NCI-H2107 treated with DMSO at 0.1 percent for 48 hours (cell line): ENCODE measurements around the gene ZNF575.
A peak's percentile ranks its signal among the peaks of the same experiment; 100 is the strongest.

Experiments
- DNase-seq: peaks from one replicate; lab custom pipeline; 2025; ENCODE audit not compliant: unreplicated experiment; lab: John Stamatoyannopoulos, UW

The ZNF575 gene

DNA sequence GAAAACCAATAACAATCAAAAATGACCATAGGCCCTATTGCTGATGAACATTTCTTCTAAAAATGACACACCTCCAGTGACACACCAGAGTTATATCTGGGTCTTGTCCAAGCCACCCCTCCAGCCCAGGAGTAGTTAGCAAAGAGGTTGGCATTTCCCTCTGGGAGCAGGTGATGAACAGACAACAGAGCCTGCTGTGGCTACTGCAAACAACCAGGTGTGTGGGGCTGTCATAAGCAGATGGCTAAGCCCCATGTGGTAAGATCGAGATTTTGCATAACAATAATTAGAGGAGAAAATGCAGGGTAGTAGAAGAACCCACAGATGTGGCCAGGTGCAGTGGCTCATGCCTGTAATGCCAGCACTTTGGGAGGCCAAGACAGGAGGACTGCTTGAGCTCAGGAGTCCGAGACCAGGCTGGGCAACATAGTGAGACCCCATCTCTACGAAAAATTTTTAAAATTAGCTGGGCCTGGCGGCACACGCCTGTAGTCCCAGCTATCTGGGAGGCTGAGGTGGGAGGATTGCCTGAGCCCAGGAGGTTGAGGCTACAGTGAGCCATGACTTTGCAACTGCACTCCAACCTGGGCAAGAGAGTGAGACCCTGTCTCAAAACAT is 37.3 kb downstream of the ZNF575 start:
- DNase-seq, result peak; percentile 86

DNA sequence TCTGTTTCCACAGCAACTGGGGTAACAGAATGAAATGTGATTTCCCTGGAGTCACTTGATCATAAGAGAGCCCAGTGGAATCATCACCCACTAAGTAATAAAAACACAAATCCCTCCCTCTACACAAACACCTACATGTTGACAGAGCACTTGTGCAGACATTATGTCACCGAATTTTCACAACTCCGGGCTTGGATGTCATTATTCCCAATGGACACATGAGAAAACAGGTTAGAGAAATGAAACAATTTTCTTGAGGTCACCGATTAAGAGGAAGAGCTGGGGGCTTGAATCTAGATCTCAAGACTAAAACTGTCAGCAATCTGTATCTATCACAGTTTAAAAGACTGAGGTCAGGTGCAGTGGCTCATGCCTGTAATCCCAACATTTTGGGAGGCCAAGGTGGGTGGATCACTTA is 39.2 kb downstream of the ZNF575 start:
- peak; percentile 41 for DNase-seq

DNA sequence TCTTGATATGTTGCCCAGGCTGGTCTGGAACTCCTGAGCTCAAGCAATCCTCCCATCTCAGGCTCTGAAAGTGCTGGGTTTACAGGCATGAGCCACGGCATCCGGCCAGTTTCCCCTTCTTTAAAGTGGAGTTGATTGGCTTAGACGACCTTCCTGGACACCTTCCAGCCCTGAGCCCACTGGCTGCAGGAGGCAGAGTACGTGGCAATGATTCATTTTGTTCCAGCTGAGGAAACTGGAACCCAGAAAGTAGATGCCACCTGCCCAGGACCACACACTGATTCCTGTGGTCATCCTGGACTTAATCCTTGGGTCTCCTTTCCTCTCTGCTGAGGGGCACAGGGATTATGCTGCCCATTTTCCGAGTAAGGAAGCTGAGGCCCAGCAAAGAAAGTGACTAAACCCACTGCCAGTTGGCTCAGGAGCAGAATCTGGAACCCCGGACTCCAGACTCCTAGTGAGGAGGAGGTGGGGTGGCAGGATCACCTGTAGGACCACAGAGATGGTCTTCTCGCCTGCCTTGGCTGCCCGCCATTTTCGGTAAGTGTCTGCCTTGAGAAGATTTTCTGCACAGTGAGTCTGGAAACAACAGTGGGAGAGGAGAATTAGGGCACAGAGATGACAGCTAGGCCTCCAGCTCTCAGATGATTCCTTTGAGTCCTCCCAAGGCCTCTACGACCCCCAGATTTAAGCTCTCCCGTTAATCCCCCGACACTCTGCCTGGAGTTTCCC is 41.6 kb downstream of the ZNF575 start:
- no peak for DNase-seq

DNA sequence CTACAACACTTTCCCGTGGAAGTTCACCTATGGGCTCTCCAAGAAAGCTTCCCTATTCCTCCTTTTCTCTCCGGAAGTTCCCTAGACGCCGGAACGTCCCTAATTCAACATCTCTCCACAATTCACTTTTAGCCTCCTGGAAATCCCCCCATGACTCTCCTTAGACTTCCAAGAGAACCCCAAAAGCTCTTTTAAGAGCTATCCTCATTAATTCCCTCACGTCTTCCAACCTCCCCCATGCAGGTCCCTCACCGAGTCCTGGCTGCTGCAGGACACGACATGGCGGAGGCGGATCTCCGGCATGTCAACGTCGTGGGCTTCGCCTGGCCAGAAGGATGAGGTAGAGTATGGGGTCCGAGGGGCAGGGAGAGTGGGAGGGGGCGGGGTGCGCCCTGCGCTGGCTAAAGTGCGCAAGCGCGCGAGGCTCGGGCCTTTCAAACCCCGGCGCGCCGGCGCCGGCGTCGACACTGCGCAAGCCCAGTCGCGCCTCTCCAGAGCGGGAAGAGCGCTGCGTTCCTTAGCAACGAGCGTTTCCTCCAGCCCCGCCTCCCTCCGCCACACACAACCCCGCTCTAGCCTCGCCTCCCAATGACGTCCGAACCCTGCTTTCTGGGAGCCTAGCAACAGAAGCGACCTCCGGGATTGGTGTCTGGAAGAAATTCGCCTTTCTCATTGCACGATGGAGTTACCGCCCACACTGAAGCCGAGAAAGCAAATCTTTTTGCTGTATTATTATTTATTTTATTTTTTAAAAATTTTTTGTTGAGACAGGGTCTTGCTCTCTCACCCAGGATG is 42.4 kb downstream of the ZNF575 start, which contains the start of the genes PINLYP and XRCC1:
TSS of gene PINLYP (plus strand) at position 646 of the 795 bp plus-strand sequence. CDS start 1,391 bp downstream, outside the sequence.
TSS of gene XRCC1 (minus strand) at position 372 of the 795 bp plus-strand sequence. CDS start at position 303, 69 bp downstream.
- peak; percentile 96 for DNase-seq

DNA sequence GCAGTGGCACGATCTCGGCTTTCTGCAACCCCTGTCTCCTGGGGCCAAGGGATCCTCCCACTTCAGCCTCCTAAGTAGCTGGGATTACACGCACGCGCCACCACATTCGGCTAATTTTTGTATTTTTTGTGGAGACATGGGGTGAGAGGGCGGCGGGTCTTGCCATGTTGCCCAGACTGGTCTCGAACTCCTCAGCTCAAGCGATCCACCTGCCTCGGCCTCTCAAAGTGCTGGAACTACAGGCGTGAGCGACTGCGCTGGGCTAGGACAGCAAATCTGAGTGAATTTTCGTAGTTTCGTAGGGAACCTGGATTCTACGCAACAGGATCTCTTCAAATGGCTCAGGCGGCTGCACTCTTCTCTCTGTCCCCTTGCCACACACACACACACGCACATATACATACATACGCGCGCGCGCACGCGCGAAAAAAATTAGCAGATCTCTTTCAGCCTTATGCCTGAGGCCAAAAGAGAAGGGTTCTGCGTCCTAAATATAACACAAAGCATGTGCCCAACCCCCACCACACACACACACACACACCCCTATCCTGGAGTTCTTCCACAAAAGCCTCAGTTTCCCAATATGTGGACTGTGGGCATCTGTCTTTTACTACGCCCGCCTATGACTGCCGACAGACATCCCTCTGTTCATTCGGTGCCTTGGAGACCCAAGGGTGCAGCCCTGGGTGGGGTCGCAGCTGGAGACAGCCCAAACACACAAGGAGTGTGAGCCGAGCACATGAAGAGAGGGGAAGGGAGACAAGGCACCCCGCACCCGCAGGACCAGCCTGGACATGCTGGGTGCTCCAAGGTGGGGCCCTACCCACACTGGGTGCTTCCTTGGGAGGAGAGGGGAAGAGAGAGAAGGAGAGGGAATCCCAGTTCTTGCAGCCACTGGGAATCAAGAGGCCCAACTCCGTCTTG is 43.2 kb downstream of the ZNF575 start:
- DNase-seq, result no peak

DNA sequence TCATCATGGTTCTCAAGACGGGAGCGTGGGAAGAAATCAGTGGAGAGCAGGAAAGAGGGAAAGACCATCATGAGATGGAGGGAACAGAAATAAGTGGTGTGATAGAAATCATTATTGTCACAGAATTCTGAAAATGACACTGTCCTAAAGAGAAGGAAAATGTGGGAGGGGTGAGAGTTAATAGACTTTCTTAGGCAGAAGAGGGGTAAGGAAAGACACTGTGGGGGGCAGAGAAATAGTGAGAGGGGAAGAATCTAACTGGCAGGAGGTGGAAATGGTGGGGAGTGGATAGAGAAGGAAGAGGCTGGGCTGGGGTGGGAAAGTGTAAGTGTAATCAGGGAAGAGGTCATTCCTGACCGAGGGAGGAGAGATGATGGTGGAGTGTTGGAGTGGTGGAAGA is 45.8 kb downstream of the ZNF575 start:
- DNase-seq, result no peak

DNA sequence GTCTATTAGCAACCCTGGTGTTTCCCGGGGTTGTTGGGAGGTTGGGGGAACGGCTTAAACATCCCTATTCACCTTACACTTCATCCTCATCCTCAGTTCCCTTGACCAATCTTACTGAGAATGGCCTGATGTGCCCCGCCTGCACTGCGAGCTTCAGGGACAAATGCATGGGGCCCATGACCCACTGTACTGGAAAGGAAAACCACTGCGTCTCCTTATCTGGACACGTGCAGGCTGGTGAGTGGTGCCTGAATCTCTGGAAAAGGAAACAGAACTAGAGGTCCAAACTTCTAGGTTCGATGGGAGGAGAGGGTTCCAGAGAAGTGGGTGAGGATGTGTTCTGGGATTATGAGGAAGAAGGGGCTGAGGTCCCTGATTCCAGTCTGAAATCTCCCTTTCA is 48.5 kb downstream of the ZNF575 start:
- no peak for DNase-seq

DNA sequence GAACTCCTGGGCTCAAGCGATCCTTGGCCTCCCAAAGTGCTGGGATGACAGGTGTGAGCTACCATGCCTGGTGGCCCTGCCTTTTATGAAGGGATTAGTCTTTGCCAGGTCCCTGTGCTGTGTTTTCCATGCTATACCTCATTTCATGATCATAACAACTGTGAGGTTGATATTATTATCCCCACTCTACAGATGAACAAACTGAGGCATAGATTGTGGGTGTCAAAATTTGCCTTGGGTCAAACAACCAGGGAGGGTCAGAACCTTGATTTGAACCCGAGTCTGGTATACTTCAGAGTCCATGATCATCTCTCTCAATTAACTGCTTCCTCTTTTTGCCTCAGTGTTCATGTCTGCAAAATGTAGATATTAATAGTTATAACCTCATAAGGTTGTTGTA is 49.5 kb downstream of the ZNF575 start:
- no peak for DNase-seq

DNA sequence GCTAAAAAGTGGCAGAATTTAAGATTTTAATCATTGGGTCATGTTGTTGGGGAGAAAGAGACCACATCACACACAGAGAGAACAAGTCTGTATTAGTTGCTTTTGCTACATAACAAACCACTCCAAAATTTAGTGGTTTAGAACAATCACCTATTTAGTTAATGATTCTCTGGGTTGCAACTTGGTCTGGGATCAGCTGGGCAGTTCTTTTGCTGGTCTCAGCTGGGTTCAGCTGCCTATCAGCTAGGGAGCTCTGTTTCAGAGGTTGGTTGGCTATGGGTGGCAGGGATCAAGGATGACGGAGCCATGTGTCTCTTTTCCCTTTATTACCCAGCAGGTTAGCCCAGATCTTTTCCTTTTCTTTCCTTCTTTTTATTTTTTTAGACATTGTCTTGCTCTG is 51.5 kb downstream of the ZNF575 start:
- DNase-seq, result no peak
